Adrenal gland (tissue), 5 donors: Measurements from ENCODE around the gene UBQLN3.

Source experiments
- CTCF ChIP-seq, 6 experiments: fragments of 450-650 bp in 4 of 6; fragments of 200-600 bp in 2 of 6; sonication (generic) in 1 of 6; IDR thresholded peaks; 1 replicate in 5 of 6; 2 replicates in 1 of 6; pipeline versions ENCODE4 v1.5.1 to v1.8.0; 2016 to 2021; ENCODE audit warnings: antibody characterized with exemption in 6 of 6, mild to moderate bottlenecking in 2 of 6, moderate library complexity in 1 of 6
- POLR2A ChIP-seq, 2 donors: fragments of 450-650 bp; IDR thresholded peaks; one replicate each; pipeline ENCODE4 v1.6.1; 2017; ENCODE audit warnings: antibody characterized with exemption in 2 of 2, mild to moderate bottlenecking in 2 of 2, moderate library complexity in 1 of 2
- donor health status: DM: no; HTN: no; CAD: no.

- TF ChIP-seq POLR2A (IDR thresholded peaks at IDR 0.05) = no peak
- no peak for TF ChIP-seq CTCF (IDR thresholded peaks at IDR 0.05)
These were observed 1.8 kb downstream of the UBQLN3 start for GRCh38 chr11:5507933-5508305.
